ENCODE data around the gene MXI1. TPM values are rescaled to one million over a fixed set of nuclear protein-coding genes. Genes with fewer than 3 reads are reported as not detected.

MXI1 gene
- total and polyA plus RNA-seq, 2 donors (not counting 1 experiment from before 2014, with no cell fraction given) = 12.0 to 32.4 TPM

GRCh38 chr10:110203500-110204455 lies 3.6 kb upstream of the MXI1 start:
- H3K4me3 Mint-ChIP-seq = no peak overlapping the region
- no peak for ATAC-seq (ENCODE audit: low read depth)
- Histone ChIP-seq H3K4me2 (replicated peaks; ENCODE audit: low read depth, low read length, poor library complexity, severe bottlenecking) (no peak overlapping the region), H3K9me3 (ENCODE audit: control extremely low read depth in 1 of 3, control insufficient read depth in 2 of 3, insufficient read depth in 1 of 3, low read length in 2 of 3) (peaks cover 0 to 4% (median 0%) of the 10 kb centered on the region in 3 donors), H3K4me3 (ENCODE audit: control extremely low read depth in 1 of 5, extremely low read depth in 1 of 5, insufficient read depth in 1 of 5, low read depth in 2 of 5, low read length in 4 of 5) (no peak overlapping the region), H3K27me3 (replicated peaks in 1 of 4; ENCODE audit: control extremely low read depth in 1 of 4, control insufficient read depth in 3 of 4, insufficient read depth in 4 of 4, low read length in 3 of 4) (peaks cover 0 to 22% (median 10%) of the 10 kb centered on the region in 4 experiments), H3K27ac (ENCODE audit: low read length in 2 of 2) (no peak overlapping the region), H3K36me3 (replicated peaks in 1 of 2; ENCODE audit: control extremely low read depth in 1 of 2, control insufficient read depth in 1 of 2, extremely low read depth in 1 of 2, insufficient read depth in 2 of 2, low read length in 1 of 2) (no peaks in the 10 kb centered on the region), H3K4me1 (ENCODE audit: control insufficient read depth in 2 of 2, insufficient read depth in 2 of 2, low read length in 2 of 2) (peaks cover 6 to 16% of the 10 kb centered on the region in 2 donors), H3K79me2 (ENCODE audit: control insufficient read depth, insufficient read depth, low read length) (no peaks in the 10 kb centered on the region), H4K20me1 (ENCODE audit: control insufficient read depth, insufficient read depth, low read length, poor library complexity, severe bottlenecking) (no peaks in the 10 kb centered on the region), H2AFZ (ENCODE audit: insufficient read depth, low read depth, low read length, poor library complexity, severe bottlenecking) (no peak overlapping the region), H3K9ac (ENCODE audit: low read length) (no peak overlapping the region)
- no peak overlapping the region for H3K27ac Mint-ChIP-seq
- H3K9me3 Mint-ChIP-seq (ENCODE audit: insufficient read depth) = no peaks in the 10 kb centered on the region
- intact Hi-C loops (cut with micrococcal nuclease) = no loop called here
- no peak for TF ChIP-seq EZH2 (IDR thresholded peaks at IDR 0.05; ENCODE audit: borderline replicate concordance, insufficient read depth, low read depth, low read length, poor library complexity, severe bottlenecking)
- no peak for TF ChIP-seq CTCF (IDR thresholded peaks at IDR 0.05)
- CTCF ChIA-PET = no interaction called here
- H3K27me3 Mint-ChIP-seq = peaks cover 31% of the 10 kb centered on the region
- peaks cover 16% of the 10 kb centered on the region for H3K4me1 Mint-ChIP-seq
- 90% methylated on average over 3 of the region's 8 CpGs for WGBS (ENCODE audit: insufficient coverage)
- no peak for DNase-seq
- POLR2A ChIA-PET = no interaction called here
